ENCODE results near the gene C8A. TPM values are rescaled to one million over a fixed set of nuclear protein-coding genes. Genes with fewer than 3 reads are reported as not detected.

C8A gene
- total RNA-seq, 6 donors from 2014 or later, result 0.09 TPM; not detected in 5

DNA sequence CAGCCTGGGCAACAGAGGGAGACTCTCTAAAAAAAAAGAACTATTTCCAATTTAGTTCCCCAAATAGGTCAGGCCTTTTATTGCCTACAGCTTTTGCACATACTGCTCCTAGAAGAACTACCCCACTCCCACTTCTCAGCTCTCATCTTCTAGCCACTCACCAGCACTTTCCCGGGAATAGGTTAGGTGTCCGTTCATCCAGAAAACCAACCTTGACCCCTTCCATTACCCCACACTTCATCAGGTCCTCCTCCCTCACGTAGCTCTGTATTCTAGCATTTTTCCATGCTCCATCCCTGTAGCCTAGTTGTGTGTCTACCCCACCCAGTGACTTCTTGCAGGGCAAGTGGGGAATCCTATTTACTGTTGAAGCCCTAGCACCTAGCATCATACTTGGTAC lies 68.6 kb downstream of the C8A start:
- ATAC-seq (ENCODE audit: low FRiP score in 2 of 2), result no peak
- Histone ChIP-seq H3K9me3 (no peaks in the 10 kb centered on the region), H3K36me3 (no peaks in the 10 kb centered on the region), H3K27me3 (no peaks in the 10 kb centered on the region), H3K4me3 (no peak overlapping the region), H3K4me1 (peaks cover 0 to 3% (median 0%) of the 10 kb centered on the region in 4 donors), H3K27ac (no peak overlapping the region)
- no peak for TF ChIP-seq EP300 (IDR thresholded peaks at IDR 0.05)
- no peak for TF ChIP-seq POLR2A (IDR thresholded peaks at IDR 0.05)
- TF ChIP-seq, protein P1, sequence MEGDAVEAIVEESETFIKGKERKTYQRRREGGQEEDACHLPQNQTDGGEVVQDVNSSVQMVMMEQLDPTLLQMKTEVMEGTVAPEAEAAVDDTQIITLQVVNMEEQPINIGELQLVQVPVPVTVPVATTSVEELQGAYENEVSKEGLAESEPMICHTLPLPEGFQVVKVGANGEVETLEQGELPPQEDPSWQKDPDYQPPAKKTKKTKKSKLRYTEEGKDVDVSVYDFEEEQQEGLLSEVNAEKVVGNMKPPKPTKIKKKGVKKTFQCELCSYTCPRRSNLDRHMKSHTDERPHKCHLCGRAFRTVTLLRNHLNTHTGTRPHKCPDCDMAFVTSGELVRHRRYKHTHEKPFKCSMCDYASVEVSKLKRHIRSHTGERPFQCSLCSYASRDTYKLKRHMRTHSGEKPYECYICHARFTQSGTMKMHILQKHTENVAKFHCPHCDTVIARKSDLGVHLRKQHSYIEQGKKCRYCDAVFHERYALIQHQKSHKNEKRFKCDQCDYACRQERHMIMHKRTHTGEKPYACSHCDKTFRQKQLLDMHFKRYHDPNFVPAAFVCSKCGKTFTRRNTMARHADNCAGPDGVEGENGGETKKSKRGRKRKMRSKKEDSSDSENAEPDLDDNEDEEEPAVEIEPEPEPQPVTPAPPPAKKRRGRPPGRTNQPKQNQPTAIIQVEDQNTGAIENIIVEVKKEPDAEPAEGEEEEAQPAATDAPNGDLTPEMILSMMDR (IDR thresholded peaks at IDR 0.05), result no peak
- TF ChIP-seq POLR2AphosphoS5 (IDR thresholded peaks at IDR 0.05), result no peak
- no peak for DNase-seq
- WGBS, 2 donors, result 30 to 56% methylated on average over 3 of the region's 3 CpGs

DNA sequence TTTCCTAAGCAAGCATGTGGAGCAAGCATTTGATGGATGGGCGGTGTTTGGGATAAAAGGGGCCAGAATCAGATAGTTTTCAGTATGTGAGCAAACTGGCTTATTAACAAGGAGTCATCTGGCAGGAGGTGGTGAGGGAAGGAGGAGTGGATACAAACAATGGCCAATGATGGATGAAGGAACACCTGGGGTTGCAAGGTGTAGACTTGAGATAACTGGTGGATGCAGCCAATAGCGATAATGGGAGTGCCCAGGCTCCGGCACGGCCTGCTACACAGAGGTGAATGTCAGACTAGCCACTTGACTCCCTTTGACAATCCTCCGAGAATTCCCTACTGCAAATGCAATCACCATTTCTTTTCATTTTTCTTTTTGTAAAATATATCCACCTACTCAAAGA lies 69.5 kb downstream of the C8A start:
- Histone ChIP-seq H3K27ac (no peak overlapping the region), H3K27me3 (no peaks in the 10 kb centered on the region), H3K4me3 (no peak overlapping the region), H3K4me1 (peaks cover 0 to 3% (median 0%) of the 10 kb centered on the region in 4 donors), H3K36me3 (no peaks in the 10 kb centered on the region), H3K9me3 (no peaks in the 10 kb centered on the region)
- TF ChIP-seq, protein P1 (IDR thresholded peaks at IDR 0.05), result no peak
- TF ChIP-seq POLR2A (IDR thresholded peaks at IDR 0.05), result no peak
- no peak for TF ChIP-seq POLR2AphosphoS5 (IDR thresholded peaks at IDR 0.05)
- no peak for TF ChIP-seq EP300 (IDR thresholded peaks at IDR 0.05)
- ATAC-seq (ENCODE audit: low FRiP score in 2 of 2) (no peak), DNase-seq (peak in 1 of 2 donors; percentile 6)
- WGBS, 2 donors, result 70 to 74% methylated on average over 5 of the region's 5 CpGs

- Histone ChIP-seq H3K4me1 (no peaks in the 10 kb centered on the region), H3K36me3 (no peaks in the 10 kb centered on the region), H3K4me3 (no peak overlapping the region), H3K27ac (no peak overlapping the region), H3K9me3 (no peaks in the 10 kb centered on the region), H3K27me3 (no peaks in the 10 kb centered on the region)
- no peak for ATAC-seq (ENCODE audit: low FRiP score in 2 of 2)
- no peak for DNase-seq
- TF ChIP-seq, protein P1 (IDR thresholded peaks at IDR 0.05), result no peak
- TF ChIP-seq EP300 (IDR thresholded peaks at IDR 0.05), result no peak
- TF ChIP-seq POLR2AphosphoS5 (IDR thresholded peaks at IDR 0.05), result no peak
- no peak for TF ChIP-seq POLR2A (IDR thresholded peaks at IDR 0.05)
Measured at GRCh38 chr1:56925193-56925592, 70.6 kb downstream of the C8A start.

DNA sequence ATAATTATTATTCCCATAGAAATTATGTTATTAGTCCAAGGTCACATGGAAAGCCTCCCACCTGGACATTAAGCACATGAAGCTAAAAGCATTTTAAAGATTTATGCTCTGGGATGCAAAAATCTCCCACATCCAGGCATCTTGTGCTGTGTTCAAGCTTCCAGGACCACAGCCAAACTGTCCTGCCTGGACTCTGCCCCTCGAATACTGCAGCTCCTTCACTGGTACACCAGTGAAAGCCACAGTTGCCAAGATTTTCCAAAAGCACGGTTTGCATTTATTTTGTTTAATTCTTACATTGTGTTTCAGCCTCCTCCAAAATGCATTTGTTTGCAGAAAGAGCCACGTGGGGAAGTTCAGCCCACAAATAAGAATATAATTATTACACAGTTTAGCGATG lies 72.6 kb downstream of the C8A start:
- DNase-seq (no peak), ATAC-seq (ENCODE audit: low FRiP score in 2 of 2) (no peak)
- Histone ChIP-seq H3K9me3 (no peaks in the 10 kb centered on the region), H3K27ac (no peak overlapping the region), H3K4me1 (no peaks in the 10 kb centered on the region), H3K36me3 (no peaks in the 10 kb centered on the region), H3K4me3 (no peak overlapping the region), H3K27me3 (no peaks in the 10 kb centered on the region)
- no peak for TF ChIP-seq POLR2A (IDR thresholded peaks at IDR 0.05)
- no peak for TF ChIP-seq POLR2AphosphoS5 (IDR thresholded peaks at IDR 0.05)
- TF ChIP-seq EP300 (IDR thresholded peaks at IDR 0.05), result no peak
- TF ChIP-seq, protein P1 (IDR thresholded peaks at IDR 0.05), result no peak
- WGBS, 2 donors, result 68 to 80% methylated on average over 4 of the region's 4 CpGs

DNA sequence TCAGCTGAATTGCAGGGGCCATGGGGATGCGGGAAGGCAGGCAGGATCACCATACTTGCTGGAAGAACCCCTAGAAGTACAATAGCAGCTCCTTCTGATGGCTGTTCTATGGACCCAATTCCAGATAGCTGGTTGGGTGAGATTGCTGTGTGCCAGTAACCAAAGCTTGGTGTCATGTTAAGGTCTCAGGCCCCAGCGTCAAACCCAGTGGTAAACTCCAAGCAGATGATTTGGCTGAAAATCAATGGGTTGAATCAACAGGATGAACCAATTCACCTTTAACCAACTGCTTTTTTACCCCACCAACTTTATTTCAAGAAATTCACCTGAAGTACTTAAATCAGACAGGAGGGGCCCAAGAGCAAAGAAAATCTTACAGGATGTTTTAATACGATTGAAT lies 73.4 kb downstream of the C8A start:
- H3K9me3 ChIP-seq, result no peaks in the 10 kb centered on the region
- no peaks in the 10 kb centered on the region for H3K36me3 ChIP-seq
- no peak for DNase-seq
- no peak overlapping the region for H3K4me3 ChIP-seq
- no peak for ATAC-seq (ENCODE audit: low FRiP score in 2 of 2)
- H3K27me3 ChIP-seq, result no peaks in the 10 kb centered on the region
- TF ChIP-seq, protein P1 (IDR thresholded peaks at IDR 0.05), result no peak
- H3K27ac ChIP-seq, result no peak overlapping the region
- WGBS, 2 donors, result 83 to 95% methylated on average over 3 of the region's 3 CpGs
- no peaks in the 10 kb centered on the region for H3K4me1 ChIP-seq
